Measurements from ENCODE around the gene UCP2. TPM values are rescaled to one million over a fixed set of nuclear protein-coding genes. Genes with fewer than 3 reads are reported as not detected.

Gene UCP2
- total RNA-seq, 6 donors from 2014 or later, result 76.5 to 118 (median 98.3) TPM

DNA sequence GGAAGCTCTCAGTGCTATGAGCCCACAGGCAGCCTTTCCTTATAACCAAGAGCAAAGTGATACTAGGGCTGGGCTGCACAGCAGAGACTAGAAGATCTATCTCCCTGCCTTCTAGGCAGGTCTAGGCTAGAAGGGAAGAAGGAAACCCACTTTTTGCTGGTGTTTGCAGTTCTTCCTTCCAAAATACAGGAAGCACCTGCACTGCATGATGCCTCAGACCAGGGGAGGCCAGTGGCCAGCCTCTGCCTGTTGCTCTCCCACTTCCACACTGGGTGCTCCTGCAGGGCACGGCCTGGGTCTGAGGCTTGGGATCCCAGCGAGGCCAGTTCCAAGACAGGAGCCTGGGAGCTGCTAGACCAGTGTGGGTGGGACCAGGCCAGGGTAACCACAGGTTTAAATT lies 32.2 kb upstream of the UCP2 start:
- H3K36me3 ChIP-seq, result peaks cover 0 to 20% (median 10%) of the 10 kb centered on the region in 4 donors
- DNase-seq, result peak in 1 of 2 donors; percentile 22
- H3K27ac ChIP-seq, result no peak overlapping the region
- no peak overlapping the region for H3K4me3 ChIP-seq
- no peaks in the 10 kb centered on the region for H3K27me3 ChIP-seq
- H3K4me1 ChIP-seq, result peaks cover 19 to 28% (median 26%) of the 10 kb centered on the region in 4 donors
- TF ChIP-seq POLR2A (IDR thresholded peaks at IDR 0.05) (no peak), POLR2AphosphoS5 (IDR thresholded peaks at IDR 0.05) (no peak), EP300 (IDR thresholded peaks at IDR 0.05) (no peak), CTCF (IDR thresholded peaks at IDR 0.05) (no peak)
- WGBS, 2 donors, result 78 to 100% methylated on average over 1 to 2 of the region's 2 CpGs
- no peaks in the 10 kb centered on the region for H3K9me3 ChIP-seq
- ATAC-seq (ENCODE audit: low FRiP score in 2 of 2), result no peak

GRCh38 chr11:74013141-74013540 lies 30.5 kb upstream of the UCP2 start:
- WGBS, 2 donors, result 95 to 99% methylated on average over 8 of the region's 8 CpGs
- Histone ChIP-seq H3K36me3 (peaks cover 0 to 20% (median 10%) of the 10 kb centered on the region in 4 donors), H3K4me1 (peaks cover 5 to 11% (median 9%) of the 10 kb centered on the region in 4 donors), H3K27me3 (no peaks in the 10 kb centered on the region), H3K9me3 (no peaks in the 10 kb centered on the region), H3K4me3 (no peak overlapping the region), H3K27ac (no peak overlapping the region)
- TF ChIP-seq CTCF (IDR thresholded peaks at IDR 0.05) (no peak), POLR2AphosphoS5 (IDR thresholded peaks at IDR 0.05) (no peak), POLR2A (IDR thresholded peaks at IDR 0.05) (no peak), EP300 (IDR thresholded peaks at IDR 0.05) (no peak)
- no peak for ATAC-seq (ENCODE audit: low FRiP score in 2 of 2)
- no peak for DNase-seq

- peaks cover 0 to 20% (median 10%) of the 10 kb centered on the region in 4 donors for H3K36me3 ChIP-seq
- no peak overlapping the region for H3K4me3 ChIP-seq
- DNase-seq, result no peak
- no peak for TF ChIP-seq POLR2A (IDR thresholded peaks at IDR 0.05)
- no peak for TF ChIP-seq EP300 (IDR thresholded peaks at IDR 0.05)
- no peak for TF ChIP-seq CTCF (IDR thresholded peaks at IDR 0.05)
- no peak for TF ChIP-seq POLR2AphosphoS5 (IDR thresholded peaks at IDR 0.05)
- no peaks in the 10 kb centered on the region for H3K9me3 ChIP-seq
- H3K27ac ChIP-seq, result no peak overlapping the region
- ATAC-seq (ENCODE audit: low FRiP score in 2 of 2), result no peak
- 91 to 93% methylated on average over 14 of the region's 14 CpGs for WGBS, 2 donors
- H3K27me3 ChIP-seq, result no peaks in the 10 kb centered on the region
- peaks cover 0 to 4% (median 1%) of the 10 kb centered on the region in 4 donors for H3K4me1 ChIP-seq
Measured at GRCh38 chr11:74012074-74012809, 29.6 kb upstream of the UCP2 start.

DNA sequence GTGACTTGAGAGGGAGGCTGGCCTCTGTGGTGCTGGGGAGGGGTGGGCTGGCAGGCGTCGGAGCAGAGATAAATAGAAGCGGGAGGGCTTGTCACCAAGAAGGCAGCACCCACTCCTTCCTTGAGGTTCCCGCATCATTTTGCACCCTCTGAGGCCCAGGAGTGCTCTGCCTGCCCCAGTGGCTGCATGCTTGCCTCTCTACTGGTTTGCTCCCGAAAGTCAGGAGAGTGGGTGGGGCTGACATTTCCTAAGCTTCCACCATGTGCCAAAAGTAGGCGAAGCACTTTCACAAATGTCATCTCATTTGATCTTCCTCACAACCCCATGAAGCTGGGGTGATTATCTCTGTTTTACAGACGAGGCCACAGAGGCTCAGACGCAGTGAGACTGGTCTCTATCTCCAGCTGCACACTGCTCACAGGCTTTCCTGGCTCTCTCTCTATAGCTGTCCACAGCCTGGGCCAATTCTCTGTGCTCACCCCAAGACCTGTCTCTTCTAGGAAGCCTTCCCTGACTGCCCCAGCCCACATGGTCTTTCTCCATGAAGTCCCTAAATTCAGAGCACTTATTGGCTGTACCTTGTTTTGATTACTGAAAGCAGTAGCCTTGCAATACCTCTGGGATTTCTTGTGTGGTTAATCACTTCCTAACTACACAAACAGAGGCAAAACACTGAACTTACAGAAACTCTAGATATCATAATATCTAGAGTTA lies 28.9 kb upstream of the UCP2 start:
- no peak for TF ChIP-seq EP300 (IDR thresholded peaks at IDR 0.05)
- no peak for TF ChIP-seq POLR2A (IDR thresholded peaks at IDR 0.05)
- no peak for TF ChIP-seq POLR2AphosphoS5 (IDR thresholded peaks at IDR 0.05)
- TF ChIP-seq CTCF (IDR thresholded peaks at IDR 0.05), result no peak
- H3K4me1 ChIP-seq, result no peaks in the 10 kb centered on the region
- H3K36me3 ChIP-seq, result peaks cover 0 to 20% (median 10%) of the 10 kb centered on the region in 4 donors
- H3K4me3 ChIP-seq, result no peak overlapping the region
- H3K27ac ChIP-seq, result no peak overlapping the region
- no peak for ATAC-seq (ENCODE audit: low FRiP score in 2 of 2)
- no peaks in the 10 kb centered on the region for H3K9me3 ChIP-seq
- WGBS, 2 donors, result 91 to 92% methylated on average over 8 of the region's 8 CpGs
- no peak for DNase-seq
- H3K27me3 ChIP-seq, result no peaks in the 10 kb centered on the region

Data from upper lobe of left lung (tissue), 6 donors.